Measurements from ENCODE around the gene SARS2. TPM values are rescaled to one million over a fixed set of nuclear protein-coding genes. Genes with fewer than 3 reads are reported as not detected.

The SARS2 gene
- total RNA-seq, 2 donors from 2014 or later, result 23.3 to 57.5 TPM

GRCh38 chr19:38917921-38918491 is 12.6 kb downstream of the SARS2 start:
- no peak for DNase-seq (ENCODE audit: low spot score)
- intact Hi-C loops (cut with DNase I), result no loop called here
- no peaks in the 10 kb centered on the region for H3K9me3 ChIP-seq
- no peaks in the 10 kb centered on the region for H3K4me1 ChIP-seq (replicated peaks)
- 74% methylated on average over 12 of the region's 13 CpGs for WGBS
- no peaks in the 10 kb centered on the region for H3K27me3 ChIP-seq (replicated peaks; ENCODE audit: insufficient read depth)
- TF ChIP-seq POLR2AphosphoS5 (IDR thresholded peaks at IDR 0.05) (no peak), CTCF (IDR thresholded peaks at IDR 0.05) (no peak), POLR2A (IDR thresholded peaks at IDR 0.05) (no peak)
- H3K4me3 ChIP-seq, result no peak overlapping the region
- H3K27ac ChIP-seq, result no peak overlapping the region
- H3K36me3 ChIP-seq, result no peaks in the 10 kb centered on the region

- Histone ChIP-seq H3K27me3 (replicated peaks; ENCODE audit: insufficient read depth) (no peaks in the 10 kb centered on the region), H3K4me3 (no peak overlapping the region), H3K9me3 (no peaks in the 10 kb centered on the region), H3K27ac (no peak overlapping the region), H3K36me3 (no peaks in the 10 kb centered on the region), H3K4me1 (replicated peaks) (no peaks in the 10 kb centered on the region)
- intact Hi-C loops (cut with DNase I), result no loop called here
- DNase-seq (ENCODE audit: low spot score), result no peak
- TF ChIP-seq CTCF (IDR thresholded peaks at IDR 0.05), result no peak
- 76% methylated on average over 9 of the region's 9 CpGs for WGBS
These were observed 13.0 kb downstream of the SARS2 start for GRCh38 chr19:38917516-38917915.

- no peak overlapping the region for H3K27ac ChIP-seq
- no peaks in the 10 kb centered on the region for H3K9me3 ChIP-seq
- TF ChIP-seq CTCF (IDR thresholded peaks at IDR 0.05), result no peak
- no peak for TF ChIP-seq POLR2A (IDR thresholded peaks at IDR 0.05)
- TF ChIP-seq POLR2AphosphoS5 (IDR thresholded peaks at IDR 0.05), result no peak
- H3K27me3 ChIP-seq (replicated peaks; ENCODE audit: insufficient read depth), result peaks cover 12% of the 10 kb centered on the region
- H3K4me1 ChIP-seq (replicated peaks), result no peaks in the 10 kb centered on the region
- no peaks in the 10 kb centered on the region for H3K36me3 ChIP-seq
- DNase-seq (ENCODE audit: low spot score), result no peak
- WGBS, result 89% methylated on average over 44 of the region's 44 CpGs
- H3K4me3 ChIP-seq, result no peak overlapping the region
- intact Hi-C loops (cut with DNase I), result no loop called here
These were observed 14.9 kb downstream of the SARS2 start for GRCh38 chr19:38915329-38916321.

DNA sequence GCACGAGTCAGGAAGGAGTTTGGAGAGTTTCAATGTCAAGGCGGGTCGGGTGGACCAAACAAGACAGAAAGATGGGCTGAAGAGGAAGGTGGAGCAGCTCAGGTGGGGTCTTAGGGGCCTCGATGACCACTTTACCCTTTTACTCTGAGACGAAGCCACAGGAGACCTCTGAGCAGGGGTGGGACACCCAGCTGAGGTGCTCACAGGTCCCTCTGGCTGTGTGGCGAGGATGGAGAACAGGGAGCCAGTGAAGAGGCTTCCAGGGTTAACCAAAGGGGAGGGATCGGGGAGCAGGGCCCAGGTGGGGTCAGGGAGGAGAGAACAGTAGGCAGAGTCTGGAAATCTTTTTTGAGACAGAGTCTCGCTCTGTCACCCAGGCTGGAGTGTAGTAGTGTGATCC is 16.6 kb downstream of the SARS2 start:
- WGBS, result 95% methylated on average over 8 of the region's 8 CpGs
- TF ChIP-seq CTCF (IDR thresholded peaks at IDR 0.05) (no peak), POLR2A (IDR thresholded peaks at IDR 0.05) (no peak), POLR2AphosphoS5 (IDR thresholded peaks at IDR 0.05) (no peak)
- H3K27ac ChIP-seq, result no peak overlapping the region
- H3K27me3 ChIP-seq (replicated peaks; ENCODE audit: insufficient read depth), result peaks cover 12% of the 10 kb centered on the region
- DNase-seq (ENCODE audit: low spot score), result no peak
- no peaks in the 10 kb centered on the region for H3K36me3 ChIP-seq
- intact Hi-C loops (cut with DNase I), result no loop called here
- no peak overlapping the region for H3K4me3 ChIP-seq
- no peaks in the 10 kb centered on the region for H3K4me1 ChIP-seq (replicated peaks)
- H3K9me3 ChIP-seq, result no peaks in the 10 kb centered on the region

All from prostate gland (tissue), 2 donors.